CD4-positive, alpha-beta T cell treated with Interleukin-15 for 4 hours (primary cell): Measurements from ENCODE around the gene LHCGR.
"Not testable (repeated sequence)": the region's sequence is repeated elsewhere in the genome, so short reads cannot be mapped to it uniquely, and the experiment has no call there.

Experiments used
- DNase-seq: peaks from one replicate; pipeline ENCODE4 v3.0.0-alpha.2; 2020; ENCODE audit warnings: low spot score

The LHCGR gene

DNA sequence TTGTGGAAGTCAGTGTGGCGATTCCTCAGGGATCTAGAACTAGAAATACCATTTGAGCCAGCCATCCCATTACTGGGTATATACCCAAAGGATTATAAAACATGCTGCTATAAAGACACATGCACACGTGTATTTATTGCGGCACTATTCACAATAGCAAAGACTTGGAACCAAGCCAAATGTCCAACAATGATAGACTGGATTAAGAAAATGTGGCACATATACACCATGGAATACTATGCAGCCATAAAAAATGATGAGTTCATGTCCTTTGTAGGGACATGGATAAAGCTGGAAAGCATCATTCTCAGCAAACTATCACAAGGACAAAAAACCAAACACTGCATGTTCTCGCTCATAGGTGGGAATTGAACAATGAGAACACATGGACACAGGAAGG is 16.3 kb downstream of the LHCGR start:
- DNase-seq = not testable (repeated sequence)

- DNase-seq = no peak
Measured at GRCh38 chr2:48738806-48739205, 16.7 kb downstream of the LHCGR start.

DNA sequence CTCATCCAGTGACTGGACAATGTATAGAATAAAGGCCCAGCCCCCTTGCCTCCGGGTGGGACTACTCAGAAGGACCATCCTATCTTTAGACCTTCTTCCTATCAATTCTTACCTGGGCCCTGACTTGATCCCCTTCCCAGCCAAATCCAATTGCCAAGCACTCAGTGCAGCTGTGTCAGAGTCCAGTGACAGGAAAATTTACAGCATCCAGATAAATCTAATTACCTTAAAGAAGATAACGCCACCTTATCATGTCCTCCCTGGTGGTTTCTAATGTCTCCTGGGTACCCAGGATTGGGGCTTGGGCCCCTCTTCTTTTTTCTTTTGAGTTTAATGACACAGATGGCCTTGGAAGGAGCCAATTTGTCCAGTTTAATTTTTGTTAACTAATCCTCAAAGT is 19.3 kb downstream of the LHCGR start:
- no peak for DNase-seq

- no peak for DNase-seq
Measured at GRCh38 chr2:48734576-48735303, 20.8 kb downstream of the LHCGR start.

GRCh38 chr2:48733067-48733503 is 22.4 kb downstream of the LHCGR start:
- DNase-seq = no peak

DNA sequence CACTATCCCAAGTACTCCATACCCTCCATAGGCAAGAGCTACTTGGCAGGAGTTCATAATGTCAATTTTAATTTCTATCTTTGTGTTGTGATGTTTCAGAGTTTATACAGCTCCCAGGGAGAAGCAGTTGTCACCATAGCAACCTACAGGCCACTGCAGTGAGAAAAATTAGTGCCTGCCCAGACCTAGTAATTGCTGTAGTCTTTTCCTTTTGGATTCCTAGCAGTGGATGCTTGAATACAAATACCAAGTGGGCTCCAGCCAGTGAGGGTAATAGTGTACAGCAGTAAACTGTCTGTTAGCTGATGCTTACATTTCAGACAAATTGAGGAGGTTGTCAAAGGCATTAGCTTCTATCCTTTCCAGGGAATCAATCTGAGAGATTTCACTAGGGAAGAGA is 26.7 kb downstream of the LHCGR start:
- no peak for DNase-seq

DNA sequence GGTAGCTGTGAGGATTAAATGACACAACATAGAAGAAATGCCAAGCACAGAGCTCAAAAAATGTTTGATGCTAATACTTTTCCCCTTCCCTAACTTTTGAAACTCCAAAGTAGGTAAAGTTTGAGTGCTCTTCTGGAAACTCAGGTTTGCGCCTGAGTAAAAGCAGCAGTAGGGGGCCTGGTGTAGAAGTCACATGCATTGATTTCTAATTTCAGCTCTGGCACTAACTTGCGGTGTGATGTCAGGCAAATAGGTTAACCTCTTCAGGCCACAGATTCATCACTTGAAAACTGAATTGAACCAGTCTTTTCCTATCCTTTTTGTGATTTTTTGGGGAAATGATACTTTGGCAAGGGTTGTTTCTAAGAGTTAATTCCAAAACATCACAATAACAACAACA is 27.2 kb downstream of the LHCGR start:
- no peak for DNase-seq

DNA sequence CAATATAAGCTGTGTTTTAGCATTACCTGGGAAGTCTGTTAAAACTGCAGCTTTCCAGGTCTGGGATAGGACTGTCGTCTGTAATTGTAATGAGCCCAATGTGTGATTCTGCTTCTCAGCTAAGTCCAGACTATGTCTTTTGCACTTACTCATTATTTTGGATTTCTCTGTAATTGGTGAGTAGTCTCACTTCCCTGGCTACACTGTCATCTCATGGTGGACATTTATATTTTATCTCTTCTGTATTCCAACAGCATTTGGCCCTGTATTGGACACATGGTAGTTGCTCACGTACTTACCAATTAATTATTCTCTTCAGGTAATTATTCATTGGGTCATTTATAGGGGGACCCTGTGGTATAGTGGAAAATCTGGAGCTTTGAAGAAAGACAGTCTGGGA is 28.0 kb downstream of the LHCGR start:
- DNase-seq = no peak

DNA sequence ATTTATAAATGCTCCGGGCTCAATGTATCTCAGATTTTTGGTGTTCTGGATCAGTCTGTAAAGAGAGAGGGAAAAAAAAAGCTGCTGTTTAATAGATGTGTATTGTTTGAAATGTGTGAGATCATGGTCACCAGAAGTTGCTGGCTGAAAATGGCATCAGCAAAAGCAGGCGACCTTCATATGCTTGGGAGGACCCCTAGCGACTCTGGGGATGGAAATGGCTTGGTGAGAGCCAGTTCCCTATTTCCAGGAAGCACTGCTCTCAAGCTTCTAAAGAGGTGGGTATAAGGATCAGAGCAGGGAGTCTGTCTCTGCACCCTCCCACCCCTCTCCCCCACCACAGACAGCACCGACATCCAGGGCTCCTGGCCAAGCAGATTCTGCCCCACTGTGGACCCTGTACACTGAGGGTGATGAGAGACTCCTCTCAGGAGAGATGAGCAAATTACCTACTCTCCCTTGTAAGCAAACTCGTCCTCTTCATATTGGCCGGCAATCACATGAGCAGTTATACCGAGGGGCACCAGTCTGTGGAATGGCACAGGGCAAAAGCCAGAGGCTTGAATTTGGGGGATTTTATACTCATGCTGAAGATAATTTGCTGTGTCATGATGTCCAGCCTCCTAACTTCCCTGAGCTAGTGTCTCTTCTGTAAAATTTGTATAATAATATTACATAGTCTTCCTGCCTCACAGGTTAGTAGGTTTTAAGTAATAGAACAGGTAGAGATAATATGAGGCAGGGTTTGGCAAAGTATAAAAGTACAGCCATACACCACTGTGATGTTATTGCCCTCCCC is 29.6 kb downstream of the LHCGR start:
- no peak for DNase-seq

DNA sequence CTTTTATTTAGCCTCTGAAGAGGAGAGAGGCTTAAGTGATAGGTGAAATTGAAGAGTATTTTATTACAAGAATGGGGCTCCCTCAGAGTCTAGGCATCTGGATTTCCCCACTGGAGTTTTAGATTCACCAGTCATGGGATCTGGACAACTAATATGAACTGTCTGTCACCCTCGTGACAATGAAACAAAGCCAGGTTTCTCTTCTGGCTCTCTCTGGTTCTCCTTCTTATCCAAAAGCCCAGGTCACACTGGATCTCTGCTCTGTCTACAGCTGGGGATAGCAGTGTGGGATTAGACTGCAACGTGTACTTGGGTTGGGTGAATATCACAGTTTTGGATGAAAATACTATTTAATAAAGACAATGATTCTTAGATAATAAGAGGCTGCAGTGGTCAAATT is 31.2 kb downstream of the LHCGR start:
- DNase-seq = no peak

DNA sequence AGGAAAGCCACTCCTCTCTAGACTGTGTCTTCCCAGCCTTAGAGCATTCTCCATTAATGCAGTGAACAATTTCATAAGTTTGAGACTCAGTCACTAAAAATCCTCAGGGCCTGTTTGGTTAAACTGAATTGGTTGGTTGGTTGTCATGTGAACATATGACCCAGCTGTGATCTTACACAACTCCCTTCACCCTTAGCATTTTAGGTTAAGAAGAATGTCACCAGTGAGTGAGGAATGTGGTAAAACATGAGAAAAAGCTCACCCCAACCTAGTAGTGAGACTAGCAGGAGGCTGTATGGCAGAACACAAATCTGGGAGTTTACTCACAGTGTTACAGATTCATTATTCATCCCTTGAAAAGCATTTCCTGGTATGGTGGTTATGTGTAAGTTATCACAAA is 32.4 kb downstream of the LHCGR start:
- DNase-seq = no peak

GRCh38 chr2:48722391-48722790 is 33.1 kb downstream of the LHCGR start:
- DNase-seq = no peak

DNA sequence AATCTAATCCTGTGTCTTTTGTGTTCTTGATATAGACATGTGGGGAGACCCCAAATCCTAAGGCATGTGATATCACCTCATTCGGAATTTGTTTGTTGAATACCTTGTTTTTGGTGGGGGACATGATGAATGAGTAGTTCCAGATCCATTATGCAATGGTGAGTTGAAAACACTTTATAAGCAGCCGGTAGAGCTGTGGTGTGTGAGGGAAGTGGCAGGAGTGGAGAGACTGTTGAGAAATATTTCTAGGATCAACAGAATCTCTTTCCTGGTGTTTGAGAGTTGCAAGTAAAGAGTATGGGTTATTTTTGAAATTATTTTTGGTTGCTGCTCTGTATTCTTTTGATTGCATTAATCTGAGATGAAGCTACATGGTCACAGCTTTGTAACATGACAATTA is 34.4 kb downstream of the LHCGR start:
- no peak for DNase-seq

DNA sequence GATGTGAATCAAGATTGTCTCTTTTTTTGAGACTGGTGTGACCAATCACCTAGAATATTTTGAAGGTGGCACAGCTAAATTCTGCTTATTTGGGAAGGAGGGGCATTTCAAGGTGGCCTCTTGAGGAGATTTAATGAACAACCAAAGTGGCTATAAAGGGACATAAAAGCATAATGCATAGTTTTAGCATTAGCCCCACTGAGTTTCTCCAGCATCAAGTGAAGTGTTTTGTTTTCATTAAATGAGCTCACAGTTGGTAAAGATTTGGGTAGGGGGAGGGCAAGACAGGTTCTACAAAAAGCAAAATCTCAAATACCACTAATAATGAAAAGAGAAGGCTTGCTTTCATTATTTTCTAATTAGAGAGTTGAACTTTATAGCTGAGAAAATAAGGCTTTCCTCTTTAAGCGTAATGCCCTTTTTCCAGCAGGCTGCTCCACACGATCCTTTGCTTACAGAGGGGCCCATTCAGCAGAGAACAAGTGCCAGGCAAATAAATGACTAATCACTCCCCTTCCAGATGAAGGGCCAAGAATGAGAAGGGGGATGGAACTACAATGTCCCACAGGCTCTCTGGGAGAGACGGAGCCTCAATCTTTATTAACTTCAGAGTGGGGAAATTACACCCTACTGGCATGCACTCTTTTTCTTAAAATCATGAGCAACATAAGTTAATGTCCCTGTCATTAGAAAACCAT is 35.9 kb downstream of the LHCGR start:
- no peak for DNase-seq

- DNase-seq = no peak
Measured at GRCh38 chr2:48717846-48718245, 37.7 kb downstream of the LHCGR start.

- no peak for DNase-seq
Measured at GRCh38 chr2:48715956-48716355, 39.6 kb downstream of the LHCGR start.

DNA sequence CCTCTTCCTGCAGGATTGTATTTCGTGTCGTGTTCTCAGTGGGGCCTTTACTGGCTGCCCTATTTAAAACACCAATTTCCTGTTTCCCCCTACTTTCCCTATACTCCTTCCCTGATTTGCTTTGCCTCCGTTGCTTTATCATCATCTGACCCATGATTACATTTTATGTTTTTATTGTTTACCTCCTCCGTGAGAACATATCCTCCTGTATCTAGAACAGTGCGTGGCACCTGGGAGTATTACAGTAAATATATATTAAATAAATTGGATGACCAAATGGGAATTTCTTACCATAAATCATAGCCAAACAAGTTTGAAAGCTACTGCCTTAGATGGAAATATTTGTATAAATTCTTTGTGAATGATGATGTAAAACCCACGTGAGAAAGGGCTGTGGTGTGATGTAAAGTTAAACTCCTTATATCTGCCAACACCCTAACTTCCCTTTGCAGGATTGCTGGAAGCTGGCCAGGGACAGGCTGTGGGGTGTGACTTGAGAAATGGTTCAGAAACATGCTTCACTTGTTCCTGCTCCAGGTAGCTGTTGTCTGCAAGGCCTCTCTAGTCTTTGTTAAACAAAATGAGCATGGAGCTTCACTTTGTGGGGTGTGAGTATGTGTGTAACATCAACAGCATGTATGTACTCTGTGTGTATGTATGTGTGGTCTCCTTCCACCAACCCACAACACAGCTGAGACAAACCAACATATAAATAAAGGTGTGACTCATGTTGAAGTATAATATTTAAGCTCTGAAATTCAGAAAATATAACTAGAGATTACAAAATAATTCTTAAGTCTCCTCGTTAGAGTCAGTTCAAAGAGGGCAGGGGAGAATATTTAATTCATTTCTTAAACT is 40.3 kb downstream of the LHCGR start:
- no peak for DNase-seq

- no peak for DNase-seq
Measured at GRCh38 chr2:48714245-48714644, 41.3 kb downstream of the LHCGR start.

- no peak for DNase-seq
Measured at GRCh38 chr2:48713647-48714046, 41.9 kb downstream of the LHCGR start.

DNA sequence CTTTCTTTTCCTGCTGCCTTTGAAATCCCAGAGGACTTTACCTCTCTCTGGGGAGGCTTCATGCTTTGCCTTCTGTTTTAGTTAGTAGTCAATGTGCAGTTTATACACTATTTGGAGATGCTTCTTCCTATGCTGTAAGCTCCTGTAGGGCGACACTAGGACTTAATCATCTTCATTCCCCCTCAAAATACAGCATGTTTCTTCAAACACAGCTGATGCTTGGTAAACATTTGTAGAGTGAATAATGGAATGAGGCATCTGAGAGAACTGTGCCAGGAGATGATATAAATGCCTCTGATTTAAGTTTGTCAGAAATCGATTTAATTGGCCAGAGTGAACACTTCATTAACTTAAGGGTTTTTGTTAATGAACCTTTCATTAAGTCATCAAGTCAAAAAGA is 43.4 kb downstream of the LHCGR start:
- no peak for DNase-seq

- DNase-seq = no peak
Measured at GRCh38 chr2:48711343-48711742, 44.2 kb downstream of the LHCGR start.
